Measurements from ENCODE around the gene TMED10. TPM values are rescaled to one million over a fixed set of nuclear protein-coding genes. Genes with fewer than 3 reads are reported as not detected.
A peak's percentile ranks its signal among the peaks of the same experiment; 100 is the strongest.

TMED10 gene
- polyA plus RNA-seq (ENCODE audit: low read depth in 6 of 6) = 100 to 1,000 TPM; 228 to 283 (median 252) TPM

GRCh38 chr14:75176142-75176820 lies at the start of gene TMED10:
Gene TMED10 (minus strand): TSS chr14:75176612. CDS start chr14:75176579, 33 bp downstream.
- ATAC-seq (ENCODE audit: low read depth in 2 of 2) (peak; percentile 74 to 76), DNase-seq (peak; percentile 93)
- H3K4me1 Mint-ChIP-seq = peaks cover 22 to 38% (median 23%) of the 10 kb centered on the region in 3 donors
- peak within 1 kb of the TSS; percentile 98 to 100 (median 100) for H3K27ac Mint-ChIP-seq
- H3K36me3 Mint-ChIP-seq = no peaks in the 10 kb centered on the region
- peak within 1 kb of the TSS; percentile 92 to 98 (median 96) for H3K4me3 Mint-ChIP-seq
- H3K27me3 Mint-ChIP-seq = no peaks in the 10 kb centered on the region
- H3K9me3 Mint-ChIP-seq = no peaks in the 10 kb centered on the region

GRCh38 chr14:75224561-75224960 lies 48.1 kb upstream of the TMED10 start:
- ATAC-seq (ENCODE audit: low read depth in 2 of 2) (no peak), DNase-seq (no peak)
- no peaks in the 10 kb centered on the region for H3K27me3 Mint-ChIP-seq
- peak overlapping the region in 1 of 6 donors; percentile 76 for H3K27ac Mint-ChIP-seq
- H3K36me3 Mint-ChIP-seq = no peaks in the 10 kb centered on the region
- no peaks in the 10 kb centered on the region for H3K9me3 Mint-ChIP-seq
- H3K4me3 Mint-ChIP-seq = peak overlapping the region in 3 of 8 donors; percentile 0 to 42 (median 40)
- peaks cover 40 to 58% (median 45%) of the 10 kb centered on the region in 3 donors for H3K4me1 Mint-ChIP-seq

GRCh38 chr14:75223664-75224154 lies 47.3 kb upstream of the TMED10 start:
- Mint-ChIP-seq H3K36me3 (no peaks in the 10 kb centered on the region), H3K4me1 (peaks cover 32 to 50% (median 36%) of the 10 kb centered on the region in 3 donors), H3K4me3 (peak overlapping the region in 7 of 8 donors; percentile 0 to 86 (median 47)), H3K27me3 (no peaks in the 10 kb centered on the region), H3K27ac (peak overlapping the region; percentile 0 to 95 (median 70)), H3K9me3 (no peaks in the 10 kb centered on the region)
- ATAC-seq (ENCODE audit: low read depth in 2 of 2) (peak; percentile 58 to 73), DNase-seq (peak; percentile 55)

DNA sequence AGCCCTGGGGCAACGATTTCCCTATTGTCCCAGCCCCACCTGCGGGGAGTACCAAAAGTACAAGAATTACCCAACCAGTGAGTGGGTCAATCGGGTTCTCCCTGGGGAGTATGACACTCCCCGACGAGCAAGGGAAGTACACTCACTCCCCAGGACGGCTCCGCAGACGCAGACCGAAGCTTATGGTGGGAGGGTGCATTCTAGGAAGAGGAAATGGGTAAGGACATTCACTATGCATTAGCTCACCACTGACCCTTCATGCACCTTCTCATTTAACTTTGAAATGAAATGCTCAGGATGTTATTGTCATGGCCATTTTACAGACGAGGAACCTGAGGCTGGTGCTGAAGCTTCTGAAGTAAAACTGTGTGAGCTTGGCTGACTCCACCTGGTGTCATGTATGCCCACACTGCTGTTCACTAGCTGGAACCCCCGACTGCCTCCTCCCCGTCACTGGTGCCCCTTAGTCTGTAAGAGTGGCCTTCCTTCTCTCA lies 45.8 kb upstream of the TMED10 start:
- ATAC-seq (ENCODE audit: low read depth in 2 of 2) (peak; percentile 69 to 75), DNase-seq (peak; percentile 46)
- H3K27ac Mint-ChIP-seq = peak overlapping the region; percentile 49 to 96 (median 82)
- no peaks in the 10 kb centered on the region for H3K9me3 Mint-ChIP-seq
- H3K4me3 Mint-ChIP-seq = peak overlapping the region in 6 of 8 donors; percentile 10 to 78 (median 72)
- no peaks in the 10 kb centered on the region for H3K36me3 Mint-ChIP-seq
- peaks cover 23 to 41% (median 27%) of the 10 kb centered on the region in 3 donors for H3K4me1 Mint-ChIP-seq
- H3K27me3 Mint-ChIP-seq = no peaks in the 10 kb centered on the region

DNA sequence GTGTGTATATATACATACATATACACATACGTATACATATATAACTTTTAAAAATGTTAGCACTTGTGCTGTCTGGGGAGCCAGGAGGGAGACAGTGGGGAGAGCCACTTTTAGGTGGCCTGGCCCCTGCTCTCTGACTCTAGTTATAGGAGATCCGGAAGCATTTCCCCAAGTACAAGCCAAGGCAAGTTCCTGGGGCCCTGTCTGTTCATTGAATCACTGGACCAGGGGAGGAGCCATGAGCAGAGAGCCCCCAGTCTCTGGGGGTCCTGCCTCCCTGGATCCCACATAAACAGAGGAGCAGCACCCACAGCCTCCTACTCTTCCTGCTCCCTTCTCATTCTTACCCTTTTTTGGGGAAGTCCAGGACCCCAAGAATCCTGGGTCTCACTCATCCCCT lies 45.4 kb upstream of the TMED10 start:
- DNase-seq (no peak), ATAC-seq (ENCODE audit: low read depth in 2 of 2) (no peak)
- Mint-ChIP-seq H3K27me3 (no peaks in the 10 kb centered on the region), H3K36me3 (no peaks in the 10 kb centered on the region), H3K4me1 (peaks cover 23 to 40% (median 26%) of the 10 kb centered on the region in 3 donors), H3K27ac (peak overlapping the region; percentile 49 to 96 (median 82)), H3K9me3 (no peaks in the 10 kb centered on the region), H3K4me3 (peak overlapping the region in 7 of 8 donors; percentile 10 to 78 (median 70))

- no peak for DNase-seq
- Mint-ChIP-seq H3K4me3 (no peak overlapping the region), H3K27ac (peak overlapping the region in 4 of 6 donors; percentile 29 to 91 (median 63)), H3K4me1 (peaks cover 28 to 38% (median 28%) of the 10 kb centered on the region in 3 donors), H3K36me3 (no peaks in the 10 kb centered on the region), H3K27me3 (no peaks in the 10 kb centered on the region), H3K9me3 (no peaks in the 10 kb centered on the region)
- ATAC-seq (ENCODE audit: low read depth in 2 of 2) = no peak
These were observed 43.7 kb upstream of the TMED10 start for GRCh38 chr14:75220156-75220555.

DNA sequence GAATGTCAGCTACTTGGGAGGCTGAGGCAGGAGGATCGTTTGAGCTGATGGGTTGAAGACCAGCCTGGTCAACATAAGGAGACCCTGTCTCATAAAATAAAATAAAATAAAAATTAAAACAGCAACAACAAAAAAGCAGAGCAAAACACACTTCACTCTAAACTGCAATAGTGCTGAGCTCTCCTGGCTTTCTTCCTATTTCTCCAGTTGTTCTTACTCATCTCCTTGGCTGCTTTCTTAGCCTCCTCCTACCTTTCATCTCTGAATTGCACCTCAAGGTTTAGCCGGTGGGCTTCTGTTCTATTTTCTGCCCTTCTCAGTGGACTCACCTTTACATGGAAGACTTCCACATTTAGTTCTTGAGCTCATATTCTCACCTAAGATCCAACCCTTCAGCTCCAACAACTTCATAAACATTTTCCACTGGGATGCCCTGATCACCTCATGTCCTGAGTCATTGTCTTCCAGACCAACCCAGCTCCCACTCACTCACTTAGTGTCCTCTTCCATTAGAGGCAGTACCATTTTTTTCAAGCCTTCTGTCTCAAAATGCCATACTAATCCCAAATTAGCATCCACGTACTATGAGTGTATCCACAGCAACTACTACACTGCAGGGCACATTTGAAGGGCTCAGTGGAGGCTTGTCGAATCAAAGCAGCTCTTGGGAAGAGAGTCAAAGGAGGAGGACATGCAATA lies 41.2 kb upstream of the TMED10 start:
- DNase-seq (no peak), ATAC-seq (ENCODE audit: low read depth in 2 of 2) (no peak)
- peak overlapping the region in 2 of 6 donors; percentile 85 to 91 for H3K27ac Mint-ChIP-seq
- H3K4me1 Mint-ChIP-seq = peaks cover 18 to 21% (median 18%) of the 10 kb centered on the region in 3 donors
- H3K4me3 Mint-ChIP-seq = peak overlapping the region in 1 of 8 donors; percentile 31
- H3K36me3 Mint-ChIP-seq = no peaks in the 10 kb centered on the region
- no peaks in the 10 kb centered on the region for H3K27me3 Mint-ChIP-seq
- H3K9me3 Mint-ChIP-seq = no peaks in the 10 kb centered on the region

GRCh38 chr14:75216427-75217006 lies 40.1 kb upstream of the TMED10 start:
- DNase-seq = no peak
- no peaks in the 10 kb centered on the region for H3K27me3 Mint-ChIP-seq
- peak overlapping the region in 1 of 6 donors; percentile 26 for H3K27ac Mint-ChIP-seq
- no peak for ATAC-seq (ENCODE audit: low read depth in 2 of 2)
- H3K4me1 Mint-ChIP-seq = peaks cover 7 to 11% (median 9%) of the 10 kb centered on the region in 3 donors
- H3K36me3 Mint-ChIP-seq = no peaks in the 10 kb centered on the region
- no peak overlapping the region for H3K4me3 Mint-ChIP-seq
- no peaks in the 10 kb centered on the region for H3K9me3 Mint-ChIP-seq

GRCh38 chr14:75215520-75215919 lies 39.1 kb upstream of the TMED10 start:
- Mint-ChIP-seq H3K36me3 (no peaks in the 10 kb centered on the region), H3K4me3 (no peak overlapping the region), H3K4me1 (peaks cover 7 to 10% (median 9%) of the 10 kb centered on the region in 3 donors), H3K9me3 (no peaks in the 10 kb centered on the region), H3K27me3 (no peaks in the 10 kb centered on the region), H3K27ac (no peak overlapping the region)
- DNase-seq (no peak), ATAC-seq (ENCODE audit: low read depth in 2 of 2) (no peak)

- Mint-ChIP-seq H3K27ac (no peak overlapping the region), H3K9me3 (no peaks in the 10 kb centered on the region)
- ATAC-seq (ENCODE audit: low read depth in 2 of 2) = no peak
These were observed 38.1 kb upstream of the TMED10 start for GRCh38 chr14:75214558-75214957.

GRCh38 chr14:75213172-75213571 lies 36.8 kb upstream of the TMED10 start:
- peak overlapping the region in 1 of 6 donors; percentile 70 for H3K27ac Mint-ChIP-seq
- peaks cover 6 to 9% (median 7%) of the 10 kb centered on the region in 3 donors for H3K4me1 Mint-ChIP-seq
- H3K36me3 Mint-ChIP-seq = no peaks in the 10 kb centered on the region
- ATAC-seq (ENCODE audit: low read depth in 2 of 2) (no peak), DNase-seq (no peak)
- H3K27me3 Mint-ChIP-seq = no peaks in the 10 kb centered on the region
- H3K4me3 Mint-ChIP-seq = no peak overlapping the region
- no peaks in the 10 kb centered on the region for H3K9me3 Mint-ChIP-seq

More at GRCh38 chr14:75214558-75214957, 38.1 kb upstream of the TMED10 start:
- no peak for DNase-seq
- no peak overlapping the region for H3K4me3 Mint-ChIP-seq
- no peaks in the 10 kb centered on the region for H3K36me3 Mint-ChIP-seq
- peaks cover 6 to 9% (median 7%) of the 10 kb centered on the region in 3 donors for H3K4me1 Mint-ChIP-seq
- no peaks in the 10 kb centered on the region for H3K27me3 Mint-ChIP-seq

DNA sequence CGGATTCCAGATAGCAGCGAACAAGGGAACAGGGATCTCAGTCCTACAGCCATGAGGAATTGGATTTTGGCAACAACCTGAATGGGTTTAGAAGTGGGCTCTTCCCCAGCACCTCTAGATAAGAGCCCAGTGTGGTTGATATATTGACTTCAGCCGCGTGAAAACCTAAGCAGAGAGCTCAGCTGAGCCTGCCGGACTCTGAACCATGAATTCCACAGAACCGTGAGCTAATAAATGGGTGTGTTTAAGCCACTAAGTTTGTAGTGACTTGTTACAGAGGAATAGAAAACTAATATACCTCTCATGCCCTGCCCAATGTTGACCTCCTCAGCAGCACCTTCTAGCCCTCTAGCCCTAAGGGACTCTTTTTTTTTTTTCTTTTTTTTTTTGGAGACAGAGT lies 32.4 kb upstream of the TMED10 start:
- DNase-seq (no peak), ATAC-seq (ENCODE audit: low read depth in 2 of 2) (no peak)
- Mint-ChIP-seq H3K4me1 (no peaks in the 10 kb centered on the region), H3K4me3 (no peak overlapping the region), H3K36me3 (no peaks in the 10 kb centered on the region), H3K9me3 (no peaks in the 10 kb centered on the region), H3K27me3 (no peaks in the 10 kb centered on the region), H3K27ac (peak overlapping the region in 1 of 6 donors; percentile 17)

DNA sequence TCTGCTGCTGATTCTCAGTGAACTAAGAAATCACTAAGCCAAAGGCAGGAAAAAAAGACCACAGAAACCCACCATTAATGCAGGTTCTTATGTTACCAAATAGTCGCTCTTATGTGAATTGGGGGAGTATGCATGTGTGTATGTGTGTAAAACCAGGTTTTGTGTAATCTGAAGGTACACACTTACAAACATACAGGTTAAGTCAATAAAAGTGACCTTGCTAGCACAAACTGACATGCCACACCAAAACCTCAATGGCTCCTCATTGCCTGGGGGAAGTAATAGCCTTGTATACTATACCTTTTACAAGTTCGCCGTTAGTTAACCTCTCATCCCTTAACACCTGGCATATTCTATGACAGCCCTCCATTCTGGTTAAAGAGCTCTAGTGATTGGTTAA lies 29.8 kb upstream of the TMED10 start:
- DNase-seq = no peak
- ATAC-seq (ENCODE audit: low read depth in 2 of 2) = no peak
- H3K27me3 Mint-ChIP-seq = no peaks in the 10 kb centered on the region
- H3K9me3 Mint-ChIP-seq = no peaks in the 10 kb centered on the region
- H3K4me3 Mint-ChIP-seq = no peak overlapping the region
- H3K36me3 Mint-ChIP-seq = no peaks in the 10 kb centered on the region
- H3K27ac Mint-ChIP-seq = peak overlapping the region in 2 of 6 donors; percentile 76 to 89
- no peaks in the 10 kb centered on the region for H3K4me1 Mint-ChIP-seq
